Progenitor cell of endocrine pancreas (in vitro differentiated cells): ENCODE measurements around the gene MAP3K19. TPM values are rescaled to one million over a fixed set of nuclear protein-coding genes. Genes with fewer than 3 reads are reported as not detected.

Source experiments
- DNase-seq: peaks from one replicate; pipeline ENCODE4 v3.0.0; 2021; ENCODE audit warnings: low spot score; ENCODE audit not compliant: unreplicated experiment
- H3K27ac Mint-ChIP-seq: 2 replicates; pipeline ENCODE4 v1.8.0; 2021; ENCODE audit warnings: mild to moderate bottlenecking, moderate library complexity, mixed read lengths
- H3K27me3 Mint-ChIP-seq: 2 replicates; pipeline ENCODE4 v1.8.0; 2021; ENCODE audit warnings: mixed read lengths
- H3K36me3 Mint-ChIP-seq: 2 replicates; pipeline ENCODE4 v1.8.0; 2022; ENCODE audit warnings: mixed read lengths; ENCODE audit not compliant: insufficient read depth
- H3K4me1 Mint-ChIP-seq: 2 replicates; pipeline ENCODE4 v1.8.0; 2021; ENCODE audit warnings: low read depth, mixed read lengths
- H3K4me3 Mint-ChIP-seq: 2 replicates; pipeline ENCODE4 v1.8.0; 2021; ENCODE audit warnings: low read depth, mild to moderate bottlenecking, moderate library complexity, mixed read lengths
- H3K9me3 Mint-ChIP-seq: 2 replicates; pipeline ENCODE4 v1.8.0; 2021; ENCODE audit warnings: low read depth, mixed read lengths
- CTCF ChIP-seq: fragments of 200-600 bp; sonication (generic); IDR thresholded peaks from one replicate; pipeline ENCODE4 v1.5.0; 2021; ENCODE audit warnings: antibody characterized with exemption, mild to moderate bottlenecking; ENCODE audit not compliant: unreplicated experiment
- total RNA-seq: library from RNA; stranded (reverse); gene quantifications from 2 replicates; pipeline ENCODE4 v1.2.1, GENCODE V29; 2021

The MAP3K19 gene
- total RNA-seq, 1 donor from 2014 or later, result not detected

GRCh38 chr2:135059577-135059976 lies 12.3 kb upstream of the MAP3K19 start:
- Mint-ChIP-seq H3K4me3 (no peak overlapping the region), H3K4me1 (no peaks in the 10 kb centered on the region), H3K36me3 (peaks cover 28% of the 10 kb centered on the region), H3K27ac (no peak overlapping the region), H3K27me3 (no peaks in the 10 kb centered on the region), H3K9me3 (no peaks in the 10 kb centered on the region)
- no peak for DNase-seq
- no peak for TF ChIP-seq CTCF

GRCh38 chr2:135056790-135057189 lies 9.5 kb upstream of the MAP3K19 start:
- TF ChIP-seq CTCF, result no peak
- H3K4me1 Mint-ChIP-seq, result peaks cover 14% of the 10 kb centered on the region
- no peak overlapping the region for H3K4me3 Mint-ChIP-seq
- no peaks in the 10 kb centered on the region for H3K9me3 Mint-ChIP-seq
- no peak overlapping the region for H3K27ac Mint-ChIP-seq
- H3K36me3 Mint-ChIP-seq, result peaks cover 13% of the 10 kb centered on the region
- DNase-seq, result no peak
- no peaks in the 10 kb centered on the region for H3K27me3 Mint-ChIP-seq

- Mint-ChIP-seq H3K4me1 (peaks cover 22% of the 10 kb centered on the region), H3K4me3 (no peak overlapping the region), H3K27ac (no peak overlapping the region), H3K36me3 (peaks cover 3% of the 10 kb centered on the region), H3K9me3 (no peaks in the 10 kb centered on the region), H3K27me3 (no peaks in the 10 kb centered on the region)
- no peak for TF ChIP-seq CTCF
- DNase-seq, result no peak
These were observed 8.0 kb upstream of the MAP3K19 start for GRCh38 chr2:135055182-135055786.

- Mint-ChIP-seq H3K36me3 (peaks cover 3% of the 10 kb centered on the region), H3K9me3 (no peaks in the 10 kb centered on the region), H3K4me1 (peaks cover 29% of the 10 kb centered on the region), H3K4me3 (peak overlapping the region; percentile 98), H3K27me3 (no peaks in the 10 kb centered on the region), H3K27ac (peak overlapping the region; percentile 100)
- TF ChIP-seq CTCF, result no peak
- no peak for DNase-seq
These were observed 5.8 kb upstream of the MAP3K19 start for GRCh38 chr2:135052997-135053474.

- no peak for TF ChIP-seq CTCF
- Mint-ChIP-seq H3K9me3 (no peaks in the 10 kb centered on the region), H3K4me1 (peaks cover 35% of the 10 kb centered on the region), H3K27ac (peak within 1 kb of the TSS; percentile 100), H3K36me3 (peaks cover 3% of the 10 kb centered on the region), H3K4me3 (peak within 1 kb of the TSS; percentile 98), H3K27me3 (no peaks in the 10 kb centered on the region)
- DNase-seq, result peak; percentile 24
These were observed 5.0 kb upstream of the MAP3K19 start, which contains the start of gene RAB3GAP1 for GRCh38 chr2:135052042-135052876. Gene RAB3GAP1 (plus strand): TSS chr2:135052292. CDS start chr2:135052308, 16 bp downstream.
